ENCODE data around the gene GPSM1.

The GPSM1 gene

GRCh38 chr9:136359774-136360718, 32.7 kb downstream of the GPSM1 start:
- peaks cover 9% of the 10 kb centered on the region for H3K4me1 ChIP-seq (ENCODE audit: low read length)
- H3K4me2 ChIP-seq (ENCODE audit: low read length), result no peak overlapping the region
- H3K27me3 ChIP-seq (ENCODE audit: low read depth, low read length), result no peaks in the 10 kb centered on the region
- H3K9me3 ChIP-seq (ENCODE audit: insufficient read depth, low read length), result no peaks in the 10 kb centered on the region
- H3K79me2 ChIP-seq (ENCODE audit: low read length), result no peaks in the 10 kb centered on the region
- TF ChIP-seq CTCF (IDR thresholded peaks at IDR 0.05; ENCODE audit: low read depth, low read length) (no peak), EZH2phosphoT487 (IDR thresholded peaks at IDR 0.05; ENCODE audit: low read depth) (no peak)
- no peak overlapping the region for H3K4me3 ChIP-seq (ENCODE audit: low read length)
- no peaks in the 10 kb centered on the region for H4K20me1 ChIP-seq (ENCODE audit: insufficient read depth, low read length)
- no peak overlapping the region for H2AFZ ChIP-seq (ENCODE audit: low read depth, low read length)
- H3K9ac ChIP-seq (ENCODE audit: low read length), result no peak overlapping the region
- H3K27ac ChIP-seq (ENCODE audit: low read length), result no peak overlapping the region
- H3K36me3 ChIP-seq (replicated peaks; ENCODE audit: low read depth, low read length), result peaks cover 4% of the 10 kb centered on the region

- no peaks in the 10 kb centered on the region for H3K9me3 ChIP-seq (ENCODE audit: insufficient read depth, low read length)
- no peaks in the 10 kb centered on the region for H3K79me2 ChIP-seq (ENCODE audit: low read length)
- TF ChIP-seq EZH2phosphoT487 (IDR thresholded peaks at IDR 0.05; ENCODE audit: low read depth), result no peak
- TF ChIP-seq CTCF (IDR thresholded peaks at IDR 0.05; ENCODE audit: low read depth, low read length), result no peak
- no peak overlapping the region for H3K9ac ChIP-seq (ENCODE audit: low read length)
- no peak overlapping the region for H3K27ac ChIP-seq (ENCODE audit: low read length)
- H3K4me2 ChIP-seq (ENCODE audit: low read length), result no peak overlapping the region
- H4K20me1 ChIP-seq (ENCODE audit: insufficient read depth, low read length), result no peaks in the 10 kb centered on the region
- H2AFZ ChIP-seq (ENCODE audit: low read depth, low read length), result no peak overlapping the region
- H3K27me3 ChIP-seq (ENCODE audit: low read depth, low read length), result no peaks in the 10 kb centered on the region
- H3K4me1 ChIP-seq (ENCODE audit: low read length), result peaks cover 18% of the 10 kb centered on the region
- H3K4me3 ChIP-seq (ENCODE audit: low read length), result no peak overlapping the region
- H3K36me3 ChIP-seq (replicated peaks; ENCODE audit: low read depth, low read length), result peaks cover 4% of the 10 kb centered on the region
Observed at GRCh38 chr9:136361047-136361753, 33.9 kb downstream of the GPSM1 start.

GRCh38 chr9:136361754-136362449, 34.6 kb downstream of the GPSM1 start:
- peaks cover 18% of the 10 kb centered on the region for H3K4me1 ChIP-seq (ENCODE audit: low read length)
- H3K9ac ChIP-seq (ENCODE audit: low read length), result no peak overlapping the region
- no peaks in the 10 kb centered on the region for H3K79me2 ChIP-seq (ENCODE audit: low read length)
- H3K27ac ChIP-seq (ENCODE audit: low read length), result no peak overlapping the region
- peaks cover 4% of the 10 kb centered on the region for H3K36me3 ChIP-seq (replicated peaks; ENCODE audit: low read depth, low read length)
- H3K4me3 ChIP-seq (ENCODE audit: low read length), result no peak overlapping the region
- no peak overlapping the region for H2AFZ ChIP-seq (ENCODE audit: low read depth, low read length)
- no peaks in the 10 kb centered on the region for H4K20me1 ChIP-seq (ENCODE audit: insufficient read depth, low read length)
- TF ChIP-seq EZH2phosphoT487 (IDR thresholded peaks at IDR 0.05; ENCODE audit: low read depth) (no peak), CTCF (IDR thresholded peaks at IDR 0.05; ENCODE audit: low read depth, low read length) (no peak)
- H3K27me3 ChIP-seq (ENCODE audit: low read depth, low read length), result no peaks in the 10 kb centered on the region
- H3K9me3 ChIP-seq (ENCODE audit: insufficient read depth, low read length), result no peaks in the 10 kb centered on the region
- H3K4me2 ChIP-seq (ENCODE audit: low read length), result no peak overlapping the region

- Histone ChIP-seq H3K36me3 (replicated peaks; ENCODE audit: low read depth, low read length) (peaks cover 4% of the 10 kb centered on the region), H3K9ac (ENCODE audit: low read length) (no peak overlapping the region), H3K27ac (ENCODE audit: low read length) (no peak overlapping the region)
Observed at GRCh38 chr9:136362450-136362784, 35.1 kb downstream of the GPSM1 start.

More at GRCh38 chr9:136362450-136362784, 35.1 kb downstream of the GPSM1 start:
- TF ChIP-seq CTCF (IDR thresholded peaks at IDR 0.05; ENCODE audit: low read depth, low read length) (no peak), EZH2phosphoT487 (IDR thresholded peaks at IDR 0.05; ENCODE audit: low read depth) (no peak)
- H3K4me1 ChIP-seq (ENCODE audit: low read length), result peaks cover 18% of the 10 kb centered on the region
- H2AFZ ChIP-seq (ENCODE audit: low read depth, low read length), result no peak overlapping the region
- peak overlapping the region; percentile 79; the same call in 1 of the 2 replicates for H3K4me3 ChIP-seq (ENCODE audit: low read length)
- H3K79me2 ChIP-seq (ENCODE audit: low read length), result no peaks in the 10 kb centered on the region
- H3K27me3 ChIP-seq (ENCODE audit: low read depth, low read length), result no peaks in the 10 kb centered on the region
- no peaks in the 10 kb centered on the region for H3K9me3 ChIP-seq (ENCODE audit: insufficient read depth, low read length)
- peak overlapping the region; percentile 45 for H3K4me2 ChIP-seq (ENCODE audit: low read length)
- H4K20me1 ChIP-seq (ENCODE audit: insufficient read depth, low read length), result no peaks in the 10 kb centered on the region
